GM18873 (cell line): ENCODE results near the gene PFDN4.

Experiments
- ATAC-seq: cut with Tn5 transposase; IDR thresholded peaks from one replicate; pipeline ENCODE4 v1.9.1; 2021; ENCODE audit warnings: mild to moderate bottlenecking, moderate library complexity, moderate number of reproducible peaks; ENCODE audit not compliant: unreplicated experiment, low FRiP score

The PFDN4 gene

GRCh38 chr20:54172856-54173652 lies 34.8 kb upstream of the PFDN4 start:
- no peak for ATAC-seq

GRCh38 chr20:54173653-54174456 lies 34.0 kb upstream of the PFDN4 start, which contains the start of gene CYP24A1:
Gene CYP24A1 (minus strand): TSS chr20:54173986. CDS start chr20:54173579, 407 bp downstream.
- ATAC-seq: no peak

GRCh38 chr20:54174457-54175175 lies 33.3 kb upstream of the PFDN4 start:
- ATAC-seq: no peak

GRCh38 chr20:54176610-54177009 lies 31.3 kb upstream of the PFDN4 start:
- ATAC-seq: no peak

GRCh38 chr20:54177378-54177777 lies 30.5 kb upstream of the PFDN4 start:
- no peak for ATAC-seq

- no peak for ATAC-seq
These were observed 29.6 kb upstream of the PFDN4 start for GRCh38 chr20:54178256-54178655.

GRCh38 chr20:54179946-54180345 lies 27.9 kb upstream of the PFDN4 start:
- ATAC-seq: no peak

- ATAC-seq: no peak
These were observed 27.0 kb upstream of the PFDN4 start for GRCh38 chr20:54180931-54181330.

- ATAC-seq: no peak
These were observed 23.8 kb upstream of the PFDN4 start for GRCh38 chr20:54184071-54184470.

GRCh38 chr20:54184904-54185626 lies 22.8 kb upstream of the PFDN4 start:
- no peak for ATAC-seq

GRCh38 chr20:54188132-54188849 lies 19.6 kb upstream of the PFDN4 start:
- no peak for ATAC-seq

- no peak for ATAC-seq
These were observed 18.3 kb upstream of the PFDN4 start for GRCh38 chr20:54189630-54190029.

- no peak for ATAC-seq
These were observed 17.7 kb upstream of the PFDN4 start for GRCh38 chr20:54190217-54190616.

- ATAC-seq: no peak
These were observed 14.1 kb upstream of the PFDN4 start for GRCh38 chr20:54193817-54194216.

- no peak for ATAC-seq
These were observed 13.0 kb upstream of the PFDN4 start for GRCh38 chr20:54194724-54195438.

GRCh38 chr20:54195483-54196472 lies 12.1 kb upstream of the PFDN4 start:
- no peak for ATAC-seq

- ATAC-seq: no peak
These were observed 10.0 kb upstream of the PFDN4 start for GRCh38 chr20:54197621-54198604.
